Measurements from ENCODE around the gene APOA4.

APOA4 gene

GRCh38 chr11:116823031-116823843, at the start of gene APOA4:
Gene APOA4, minus strand, starts transcription at chr11:116823304. Its CDS starts 113 bp downstream, at chr11:116823191.
- no peak for DNase-seq

GRCh38 chr11:116871248-116871647, 48.1 kb upstream of the APOA4 start:
- DNase-seq: no peak

GRCh38 chr11:116870054-116870453, 47.0 kb upstream of the APOA4 start:
- DNase-seq: no peak

- no peak for DNase-seq
Measured at GRCh38 chr11:116869610-116870009, 46.5 kb upstream of the APOA4 start.

- DNase-seq: no peak
Measured at GRCh38 chr11:116868066-116868465, 45.0 kb upstream of the APOA4 start.

GRCh38 chr11:116867619-116868018, 44.5 kb upstream of the APOA4 start:
- no peak for DNase-seq

GRCh38 chr11:116866804-116867455, 43.8 kb upstream of the APOA4 start:
- DNase-seq: no peak

GRCh38 chr11:116865696-116866095, 42.6 kb upstream of the APOA4 start:
- no peak for DNase-seq

GRCh38 chr11:116864531-116864930, 41.4 kb upstream of the APOA4 start:
- no peak for DNase-seq

- DNase-seq: no peak
Measured at GRCh38 chr11:116862951-116863350, 39.8 kb upstream of the APOA4 start.

GRCh38 chr11:116862185-116862584, 39.1 kb upstream of the APOA4 start:
- no peak for DNase-seq

GRCh38 chr11:116861539-116861938, 38.4 kb upstream of the APOA4 start:
- no peak for DNase-seq

GRCh38 chr11:116860303-116860702, 37.2 kb upstream of the APOA4 start:
- no peak for DNase-seq

GRCh38 chr11:116859175-116859574, 36.1 kb upstream of the APOA4 start:
- no peak for DNase-seq

GRCh38 chr11:116857936-116858335, 34.8 kb upstream of the APOA4 start:
- DNase-seq: no peak

- no peak for DNase-seq
Measured at GRCh38 chr11:116857316-116857715, 34.2 kb upstream of the APOA4 start.

- no peak for DNase-seq
Measured at GRCh38 chr11:116856423-116856822, 33.3 kb upstream of the APOA4 start.

GRCh38 chr11:116855413-116855812, 32.3 kb upstream of the APOA4 start:
- DNase-seq: no peak

GRCh38 chr11:116853461-116854073, 30.5 kb upstream of the APOA4 start:
- peak; percentile 41 for DNase-seq

- DNase-seq: no peak
Measured at GRCh38 chr11:116852261-116853031, 29.3 kb upstream of the APOA4 start.

- DNase-seq: peak; percentile 21
Measured at GRCh38 chr11:116851626-116852025, 28.5 kb upstream of the APOA4 start.

- DNase-seq: no peak
Measured at GRCh38 chr11:116849486-116849885, 26.4 kb upstream of the APOA4 start.

- no peak for DNase-seq
Measured at GRCh38 chr11:116849060-116849459, 26.0 kb upstream of the APOA4 start.

Data from activated T-cell treated with anti-CD3 and anti-CD28 coated beads for 4 hours (primary cell).